G401 (cell line): ENCODE measurements around the gene CLCN1. TPM values are rescaled to one million over a fixed set of nuclear protein-coding genes. Genes with fewer than 3 reads are reported as not detected.
A peak's percentile ranks its signal among the peaks of the same experiment; 100 is the strongest.

Experiments
- DNase-seq: peaks from one replicate; pipeline ENCODE4 v3.0.0-alpha.2; 2015; ENCODE audit warnings: low spot score
- in situ Hi-C: cut with HindIII; loops from 2 replicates; pipeline ENCODE4 v1.10.0; 2016; ENCODE audit warnings: low sequenced_read_pairs, mixed read lengths
- total RNA-seq: library from RNA; depleted of rRNA; stranded (reverse); fragments of >200 nt; shearing (Covaris generic); gene quantifications from 2 replicates; pipeline ENCODE4 v1.2.3, GENCODE V29; 2014

Gene CLCN1
- total RNA-seq, 1 experiment from 2014 or later = not detected

DNA sequence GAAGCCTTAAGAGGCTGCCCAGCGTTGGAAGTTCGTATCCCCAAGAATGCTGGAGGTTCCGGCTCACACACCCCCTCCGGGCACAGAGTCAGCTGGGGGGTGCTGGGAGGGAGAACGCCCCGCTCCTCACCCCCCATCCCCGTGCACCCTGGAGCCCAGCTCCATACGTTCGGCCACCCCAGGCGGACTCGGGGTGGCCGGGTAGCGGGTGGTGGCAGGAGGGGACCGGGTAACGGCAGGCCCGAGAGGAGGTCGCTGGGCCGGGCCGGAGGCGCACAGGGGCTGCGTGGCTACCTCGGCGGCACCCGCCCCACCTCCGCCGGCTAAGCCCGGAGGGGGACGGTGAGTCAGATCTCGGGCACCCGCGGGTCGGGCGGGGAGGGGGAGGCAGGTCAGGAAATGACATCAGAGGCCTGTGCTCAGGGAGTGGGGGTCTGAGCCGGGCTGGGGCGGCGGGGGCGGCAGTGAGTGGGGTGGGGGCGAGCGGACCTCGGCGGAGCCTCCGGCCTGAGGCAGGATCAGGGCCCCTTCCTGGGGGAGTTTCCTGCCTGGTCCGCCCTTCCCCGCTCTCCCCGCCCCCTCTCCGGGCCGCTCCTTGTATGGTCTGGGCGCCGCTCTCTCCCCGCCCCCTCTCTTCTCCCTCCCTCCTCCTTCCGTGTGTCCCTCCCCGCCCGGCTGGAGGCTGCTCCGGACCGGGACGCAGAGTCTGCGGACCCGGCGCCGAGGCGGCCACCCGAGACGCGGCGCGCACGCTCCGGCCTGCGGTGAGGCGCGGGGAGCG lies 64.9 kb downstream of the CLCN1 start, which contains the start of gene ZYX:
Gene ZYX (plus strand): TSS at position 700 of the 781 bp plus-strand sequence. CDS start 227 bp downstream, outside the sequence.
- DNase-seq = peak; percentile 93
- in situ Hi-C loops = no loop called here

DNA sequence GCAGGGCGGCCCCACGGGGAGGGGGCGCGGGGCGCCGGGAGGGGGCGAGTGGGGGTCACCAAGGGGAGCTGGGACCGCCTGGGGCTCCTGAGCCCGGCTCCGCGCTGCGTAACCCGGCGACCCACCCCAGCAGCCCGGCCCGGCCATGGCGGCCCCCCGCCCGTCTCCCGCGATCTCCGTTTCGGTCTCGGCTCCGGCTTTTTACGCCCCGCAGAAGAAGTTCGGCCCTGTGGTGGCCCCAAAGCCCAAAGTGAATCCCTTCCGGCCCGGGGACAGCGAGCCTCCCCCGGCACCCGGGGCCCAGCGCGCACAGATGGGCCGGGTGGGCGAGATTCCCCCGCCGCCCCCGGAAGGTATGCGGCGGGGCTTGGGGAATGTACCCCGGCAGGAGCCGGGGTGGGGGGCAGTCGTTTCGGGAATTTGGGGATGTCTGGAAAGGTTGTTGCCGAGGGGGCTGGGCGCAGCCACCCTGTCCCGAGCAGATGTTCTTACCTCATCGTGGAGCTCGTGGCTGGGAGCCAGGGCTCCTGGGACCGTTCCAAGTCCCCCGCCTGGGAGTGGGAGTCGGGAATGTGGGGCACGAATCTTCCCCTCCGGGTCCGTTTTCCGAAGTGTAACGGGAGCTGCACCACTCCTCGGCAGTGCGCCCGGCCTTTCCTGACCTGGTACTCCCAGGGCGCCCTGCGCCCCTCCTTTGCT lies 65.7 kb downstream of the CLCN1 start:
- in situ Hi-C loops = no loop called here
- no peak for DNase-seq

DNA sequence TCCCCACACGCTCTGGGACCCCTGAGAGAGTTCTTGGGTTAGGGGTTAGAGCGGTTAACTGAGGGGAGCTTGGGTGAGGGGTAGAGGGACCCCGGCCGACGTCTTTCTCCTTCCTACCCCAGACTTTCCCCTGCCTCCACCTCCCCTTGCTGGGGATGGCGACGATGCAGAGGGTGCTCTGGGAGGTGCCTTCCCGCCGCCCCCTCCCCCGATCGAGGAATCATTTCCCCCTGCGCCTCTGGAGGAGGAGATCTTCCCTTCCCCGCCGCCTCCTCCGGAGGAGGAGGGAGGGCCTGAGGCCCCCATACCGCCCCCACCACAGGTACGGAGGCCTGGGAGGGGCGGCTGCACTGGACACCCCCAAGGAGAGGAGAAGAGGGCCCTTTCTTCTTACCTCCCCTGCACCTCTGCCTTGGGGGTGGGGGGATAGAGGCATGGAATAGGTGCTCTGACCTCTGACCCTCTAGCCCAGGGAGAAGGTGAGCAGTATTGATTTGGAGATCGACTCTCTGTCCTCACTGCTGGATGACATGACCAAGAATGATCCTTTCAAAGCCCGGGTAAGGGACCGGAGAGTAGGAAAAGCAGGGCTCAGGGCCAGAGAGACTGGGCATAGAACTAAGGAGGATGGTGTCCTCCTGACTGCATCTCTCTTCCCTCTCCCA lies 66.3 kb downstream of the CLCN1 start:
- no peak for DNase-seq
- in situ Hi-C loops = no loop called here

DNA sequence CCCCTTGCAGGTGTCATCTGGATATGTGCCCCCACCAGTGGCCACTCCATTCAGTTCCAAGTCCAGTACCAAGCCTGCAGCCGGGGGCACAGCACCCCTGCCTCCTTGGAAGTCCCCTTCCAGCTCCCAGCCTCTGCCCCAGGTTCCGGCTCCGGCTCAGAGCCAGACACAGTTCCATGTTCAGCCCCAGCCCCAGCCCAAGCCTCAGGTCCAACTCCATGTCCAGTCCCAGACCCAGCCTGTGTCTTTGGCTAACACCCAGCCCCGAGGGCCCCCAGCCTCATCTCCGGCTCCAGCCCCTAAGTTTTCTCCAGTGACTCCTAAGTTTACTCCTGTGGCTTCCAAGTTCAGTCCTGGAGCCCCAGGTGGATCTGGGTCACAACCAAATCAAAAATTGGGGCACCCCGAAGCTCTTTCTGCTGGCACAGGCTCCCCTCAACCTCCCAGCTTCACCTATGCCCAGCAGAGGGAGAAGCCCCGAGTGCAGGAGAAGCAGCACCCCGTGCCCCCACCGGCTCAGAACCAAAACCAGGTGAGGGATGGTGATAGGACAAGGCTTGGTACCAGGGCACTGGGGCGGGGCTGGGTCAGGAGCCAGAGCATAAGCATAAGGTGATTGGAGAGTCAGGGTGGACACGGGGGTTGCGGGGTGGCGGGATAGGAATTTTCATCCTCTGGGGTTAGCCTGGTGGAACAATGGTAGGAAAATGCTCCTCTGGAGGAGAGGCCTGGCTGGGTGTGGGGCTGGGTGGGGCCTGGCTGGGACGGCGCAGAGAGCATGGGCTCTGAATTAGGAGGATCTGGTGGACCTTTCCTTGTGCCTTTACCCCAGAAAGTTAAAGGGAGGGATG lies 67.1 kb downstream of the CLCN1 start:
- in situ Hi-C loops = no loop called here
- no peak for DNase-seq

DNA sequence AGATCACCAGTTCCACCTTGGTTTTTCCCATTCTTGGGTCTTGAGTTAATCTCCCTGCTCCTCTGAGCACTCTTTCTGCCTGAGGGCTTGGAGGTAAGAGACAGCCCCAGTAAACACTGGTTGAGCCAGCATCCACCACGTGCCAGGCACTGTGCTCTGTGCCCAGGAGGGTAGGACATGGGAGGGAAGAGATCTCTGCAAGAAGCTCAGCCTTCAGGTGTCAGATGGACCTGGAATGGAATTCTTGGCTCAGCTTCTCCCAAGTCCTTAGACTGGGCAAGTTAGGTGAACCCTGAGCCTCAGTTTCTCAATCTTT lies 67.7 kb downstream of the CLCN1 start:
- no peak for DNase-seq
- in situ Hi-C loops = no loop called here

DNA sequence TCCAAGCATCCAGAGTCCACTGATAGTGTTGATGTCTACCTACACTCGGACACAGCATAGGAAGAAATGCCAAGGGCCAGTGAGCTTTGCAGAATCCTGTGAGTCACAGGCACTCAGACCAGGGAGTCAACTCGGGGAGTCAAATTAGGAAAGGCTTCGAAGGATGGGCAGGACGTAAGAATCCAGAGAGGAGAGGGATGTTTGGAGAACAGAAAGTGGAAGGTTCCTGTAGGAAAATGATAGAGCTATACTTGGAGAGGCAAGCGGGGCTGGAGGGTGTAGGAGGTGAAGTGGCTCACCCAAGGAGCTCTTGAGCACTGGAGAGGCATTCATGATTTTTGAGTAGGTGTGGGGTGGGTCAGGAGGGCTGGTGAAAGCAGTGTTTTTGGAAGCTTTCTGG lies 68.2 kb downstream of the CLCN1 start:
- in situ Hi-C loops = no loop called here
- peak; percentile 48 for DNase-seq

DNA sequence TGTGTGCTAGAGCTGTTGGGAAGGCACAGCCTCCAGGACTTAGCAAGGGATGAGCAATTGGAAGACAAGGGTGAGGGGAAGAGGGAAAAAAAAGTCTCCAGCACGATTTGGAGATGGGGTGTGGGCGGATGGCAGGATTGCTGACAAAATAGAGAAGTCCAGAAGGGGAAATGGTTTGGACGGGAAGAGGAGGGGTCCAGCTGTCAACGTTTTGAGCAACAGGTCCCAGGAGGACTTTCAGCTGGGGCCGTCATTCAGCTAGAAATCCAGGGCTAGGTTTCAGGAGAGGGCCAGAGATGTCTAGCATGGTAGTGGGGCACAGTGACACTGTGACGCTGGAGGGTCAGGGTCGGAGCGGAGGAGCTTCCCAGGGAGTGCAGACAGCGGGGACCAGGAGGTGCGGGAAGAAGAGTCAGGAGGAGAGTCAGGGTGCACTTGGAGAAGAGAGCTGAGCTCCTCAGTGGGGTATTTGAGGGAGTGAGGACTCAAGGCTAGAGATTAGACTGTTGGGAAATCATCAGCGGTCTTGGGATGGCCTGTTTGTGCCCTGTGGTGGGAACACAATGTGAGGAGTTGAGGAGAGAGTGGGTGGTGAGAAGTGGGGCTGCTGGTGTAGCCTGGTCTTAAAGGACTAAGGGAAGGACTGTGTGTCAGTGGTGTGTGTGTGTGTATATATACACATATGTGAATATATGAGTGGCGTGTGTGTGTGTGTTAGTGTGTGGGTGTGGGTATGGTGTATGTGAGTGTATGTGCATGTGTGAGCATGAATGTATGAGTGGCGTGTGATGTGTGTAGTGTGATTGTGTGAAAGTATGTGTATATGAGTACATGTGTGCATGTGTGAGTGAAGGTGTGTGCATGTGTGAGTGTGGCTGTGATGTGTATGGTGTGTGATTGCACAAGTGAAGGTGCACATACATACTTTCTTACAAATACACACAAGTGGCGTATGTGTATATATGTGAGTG lies 69.0 kb downstream of the CLCN1 start:
- DNase-seq = no peak
- in situ Hi-C loops = no loop called here

DNA sequence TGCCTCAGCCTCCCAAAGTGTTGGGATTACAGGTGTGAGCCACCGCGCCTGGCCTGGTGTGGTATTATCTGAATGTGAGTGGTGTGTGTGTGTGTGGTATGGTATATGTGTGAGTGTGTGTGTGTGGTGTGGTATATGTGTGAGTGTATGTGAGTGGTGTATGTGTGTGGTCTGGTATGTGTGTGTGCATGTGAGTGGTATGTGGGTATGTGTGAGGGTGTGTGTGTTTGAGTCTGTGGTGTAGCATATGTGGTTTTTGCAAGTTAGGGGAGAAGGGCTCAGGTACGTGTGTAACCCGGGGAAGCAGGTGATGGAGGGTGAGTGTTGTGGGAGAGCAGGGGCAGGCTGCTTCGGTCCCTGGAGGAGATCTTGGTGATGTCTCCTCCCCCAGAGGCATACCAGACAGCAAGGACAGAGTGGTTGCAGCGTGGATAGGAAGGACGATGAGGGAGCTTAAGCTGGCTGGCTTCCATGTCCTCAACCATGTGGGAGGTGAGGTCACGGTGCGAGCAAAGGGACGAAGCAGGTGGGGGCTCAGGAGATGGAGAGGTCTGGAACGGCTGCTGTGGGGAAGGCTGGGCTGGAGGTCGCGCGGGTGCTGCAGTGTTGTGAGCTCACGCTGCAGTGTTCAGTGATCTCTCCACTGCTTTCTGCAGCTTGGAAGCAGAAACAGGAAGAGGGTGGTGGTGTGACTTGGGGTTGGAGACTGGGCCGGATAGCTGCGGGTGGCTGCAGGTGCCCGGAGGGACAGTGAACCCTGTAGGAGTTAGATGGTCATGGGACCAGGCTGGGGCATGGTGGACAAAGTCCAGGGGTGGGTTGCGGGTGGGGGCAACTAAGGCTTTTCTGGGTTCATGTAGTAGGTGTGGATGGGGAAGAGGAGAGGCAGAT lies 70.2 kb downstream of the CLCN1 start:
- peak; percentile 47 for DNase-seq
- in situ Hi-C loops = no loop called here

DNA sequence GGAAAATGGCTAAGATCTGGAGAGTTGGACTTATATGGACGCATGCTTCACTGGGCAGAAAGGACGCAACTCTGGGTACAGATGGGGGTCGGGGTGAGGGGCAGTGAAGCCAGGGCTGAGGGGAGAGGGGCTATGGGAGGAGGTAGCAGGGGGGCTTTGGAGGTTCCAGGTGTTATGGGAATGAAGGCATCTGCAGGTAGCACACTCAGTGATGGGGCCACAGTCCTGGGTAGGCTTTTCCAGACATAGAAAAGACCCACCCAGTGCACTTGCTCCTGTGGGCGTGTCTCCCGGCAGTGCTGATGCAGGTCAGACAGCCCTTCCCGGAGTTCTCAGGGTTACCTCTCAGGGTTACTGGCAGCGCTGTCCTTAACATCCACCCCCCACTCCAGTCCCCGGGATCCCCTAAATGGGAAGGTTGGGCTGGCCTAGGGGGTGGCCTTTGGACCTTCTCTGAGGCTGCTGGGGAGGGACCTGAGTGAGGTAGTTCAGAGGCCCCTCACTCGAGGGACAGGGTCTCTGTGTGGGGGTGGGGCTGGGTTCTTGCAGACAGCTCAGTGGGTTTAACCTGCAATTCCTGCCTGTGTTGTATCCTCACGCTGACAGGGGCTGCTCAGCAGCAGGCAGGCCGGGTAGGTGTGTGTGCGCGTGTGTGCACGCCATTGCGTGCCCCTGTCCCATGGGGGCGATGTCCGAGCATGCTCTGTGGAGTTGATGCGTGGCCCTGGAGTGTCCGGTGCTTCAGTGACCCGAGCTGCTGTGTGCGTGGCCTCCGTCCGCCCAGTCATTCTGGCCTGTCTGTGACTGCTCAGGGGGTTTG lies 71.5 kb downstream of the CLCN1 start:
- in situ Hi-C loops = no loop called here
- no peak for DNase-seq

DNA sequence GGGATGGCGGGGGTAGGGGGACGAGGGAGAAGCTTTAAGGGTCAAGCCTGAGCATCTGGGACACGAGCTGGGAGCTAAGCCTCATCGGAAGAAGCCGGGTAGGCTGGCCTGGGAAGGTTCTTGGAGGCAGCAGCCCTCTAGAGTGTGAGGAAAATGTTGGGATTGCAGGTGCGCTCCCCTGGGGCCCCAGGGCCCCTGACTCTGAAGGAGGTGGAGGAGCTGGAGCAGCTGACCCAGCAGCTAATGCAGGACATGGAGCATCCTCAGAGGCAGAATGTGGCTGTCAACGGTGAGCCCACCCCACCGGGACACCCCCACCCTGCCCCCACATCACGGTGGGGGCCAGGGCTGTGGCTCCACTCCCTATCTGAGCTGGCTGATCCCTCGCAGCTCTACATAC lies 72.1 kb downstream of the CLCN1 start:
- no peak for DNase-seq
- in situ Hi-C loops = no loop called here

DNA sequence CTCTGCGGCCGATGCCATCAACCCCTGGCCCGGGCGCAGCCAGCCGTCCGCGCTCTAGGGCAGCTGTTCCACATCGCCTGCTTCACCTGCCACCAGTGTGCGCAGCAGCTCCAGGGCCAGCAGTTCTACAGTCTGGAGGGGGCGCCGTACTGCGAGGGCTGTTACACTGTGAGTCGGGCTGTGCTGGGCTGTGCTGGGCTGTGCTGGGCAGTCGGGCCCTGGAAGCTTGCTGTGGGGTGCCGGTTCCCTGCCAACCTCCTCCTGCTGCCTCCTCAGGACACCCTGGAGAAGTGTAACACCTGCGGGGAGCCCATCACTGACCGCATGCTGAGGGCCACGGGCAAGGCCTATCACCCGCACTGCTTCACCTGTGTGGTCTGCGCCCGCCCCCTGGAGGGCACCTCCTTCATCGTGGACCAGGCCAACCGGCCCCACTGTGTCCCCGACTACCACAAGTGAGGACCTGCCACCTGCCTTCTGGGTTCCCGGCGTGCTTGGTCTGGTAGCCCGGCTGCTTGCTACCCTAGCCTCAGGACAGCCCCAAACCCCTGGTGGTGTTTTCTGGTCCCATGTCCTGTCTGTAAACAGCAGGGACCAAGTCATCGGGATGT lies 72.7 kb downstream of the CLCN1 start:
- in situ Hi-C loops = no loop called here
- DNase-seq = no peak

DNA sequence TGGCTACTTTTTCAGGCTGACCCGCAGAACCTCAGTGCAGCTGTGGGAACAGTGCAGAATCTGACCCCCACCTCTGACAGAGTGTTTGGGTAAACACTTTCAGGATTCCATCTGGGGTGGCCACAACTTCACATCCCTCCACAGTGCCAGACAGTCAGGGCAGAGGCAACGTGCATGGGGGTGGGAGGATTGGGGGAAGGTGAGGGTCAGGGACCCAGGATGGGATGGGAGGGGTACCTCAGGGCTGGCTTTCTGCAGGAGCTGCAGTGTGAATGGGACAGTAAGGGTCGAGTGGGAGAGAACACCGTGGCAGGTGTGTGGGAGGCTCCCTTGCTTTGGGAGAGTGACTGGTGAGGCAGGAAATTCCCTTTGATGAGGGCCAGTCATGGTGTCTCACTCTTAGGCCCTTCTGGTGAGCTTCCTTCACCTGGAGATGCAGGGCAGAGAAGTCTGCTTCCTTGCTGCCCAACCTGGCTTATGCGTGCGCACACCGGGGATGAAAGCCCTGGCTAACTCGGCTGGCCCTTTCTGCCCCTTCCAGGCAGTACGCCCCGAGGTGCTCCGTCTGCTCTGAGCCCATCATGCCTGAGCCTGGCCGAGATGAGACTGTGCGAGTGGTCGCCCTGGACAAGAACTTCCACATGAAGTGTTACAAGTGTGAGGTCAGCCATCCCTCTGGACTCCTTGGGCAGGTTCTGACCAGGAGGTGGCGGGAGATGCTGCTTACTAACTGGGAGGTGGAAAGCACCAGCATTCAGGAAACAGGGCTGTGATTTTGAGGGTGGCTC lies 73.6 kb downstream of the CLCN1 start:
- in situ Hi-C loops = no loop called here
- DNase-seq = peak; percentile 54

DNA sequence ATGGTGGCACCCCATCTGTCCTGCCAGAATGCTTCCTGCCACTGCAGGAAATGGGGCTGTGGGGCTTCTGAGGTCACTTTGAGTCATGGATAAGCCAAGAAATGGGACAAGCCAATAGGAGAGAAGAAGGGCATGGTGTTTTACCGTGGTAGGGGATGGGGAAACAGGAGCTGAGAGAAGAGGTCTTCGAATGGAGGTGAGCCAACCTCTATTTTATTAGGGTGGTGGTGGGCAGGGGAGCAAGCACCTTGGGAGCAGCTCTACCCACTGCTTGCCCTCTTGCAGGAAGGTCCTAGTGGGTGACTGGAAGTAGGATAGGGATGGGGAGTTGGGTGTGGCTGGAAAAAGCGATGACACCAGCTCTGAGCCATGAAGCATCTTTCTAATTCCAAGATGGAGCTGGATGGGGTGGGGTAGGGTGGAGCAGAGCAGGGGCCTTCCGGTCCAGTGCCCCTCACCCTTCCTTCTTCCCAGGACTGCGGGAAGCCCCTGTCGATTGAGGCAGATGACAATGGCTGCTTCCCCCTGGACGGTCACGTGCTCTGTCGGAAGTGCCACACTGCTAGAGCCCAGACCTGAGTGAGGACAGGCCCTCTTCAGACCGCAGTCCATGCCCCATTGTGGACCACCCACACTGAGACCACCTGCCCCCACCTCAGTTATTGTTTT lies 74.3 kb downstream of the CLCN1 start:
- in situ Hi-C loops = no loop called here
- no peak for DNase-seq

DNA sequence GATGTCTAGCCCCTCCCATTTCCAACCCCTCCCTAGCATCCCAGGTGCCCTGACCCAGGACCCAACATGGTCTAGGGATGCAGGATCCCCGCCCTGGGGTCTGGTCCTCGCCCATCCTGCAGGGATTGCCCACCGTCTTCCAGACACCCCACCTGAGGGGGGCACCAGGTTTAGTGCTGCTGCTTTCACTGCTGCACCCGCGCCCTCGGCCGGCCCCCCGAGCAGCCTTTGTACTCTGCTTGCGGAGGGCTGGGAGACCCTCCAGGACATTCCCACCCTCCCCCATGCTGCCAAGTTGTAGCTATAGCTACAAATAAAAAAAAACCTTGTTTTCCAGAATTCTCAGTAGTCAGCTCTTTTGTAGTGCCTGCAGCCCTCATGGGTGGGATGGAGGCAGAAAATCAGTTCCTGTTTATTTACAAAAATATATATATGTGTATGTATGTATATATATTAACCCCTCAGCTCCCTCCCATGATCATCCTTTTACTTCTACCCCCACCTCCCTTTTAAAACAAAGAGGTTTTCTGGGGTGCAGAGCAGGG lies 74.9 kb downstream of the CLCN1 start:
- in situ Hi-C loops = no loop called here

More for the DNA sequence above, 74.9 kb downstream of the CLCN1 start:
- DNase-seq = no peak
